GM23248 (cell line): ENCODE measurements around the gene CCDC159.

Source experiments
- EZH2 ChIP-seq: fragments of 200-600 bp; sonication (generic); IDR thresholded peaks from 2 replicates; pipeline ENCODE4 v1.6.1; 2018; ENCODE audit warnings: antibody characterized with exemption, mild to moderate bottlenecking; ENCODE audit not compliant: insufficient read depth, poor library complexity, severe bottlenecking
- EZH2phosphoT487 ChIP-seq: fragments of 200-600 bp; sonication (generic); IDR thresholded peaks from 2 replicates; pipeline ENCODE4 v1.6.1; 2018; ENCODE audit warnings: antibody characterized with exemption, moderate library complexity, mild to moderate bottlenecking, low read depth; ENCODE audit not compliant: insufficient read depth

- TF ChIP-seq EZH2 (no peak), EZH2phosphoT487 (no peak)
Observed at GRCh38 chr19:11361037-11361770, 14.9 kb downstream of the CCDC159 start.
